ENCODE measurements around the gene ACVRL1. TPM values are rescaled to one million over a fixed set of nuclear protein-coding genes. Genes with fewer than 3 reads are reported as not detected.

Gene ACVRL1
- total and polyA plus RNA-seq, 2 donors (not counting 1 experiment from before 2014, with no cell fraction given) = not detected

- ChIA-PET CTCF (no interaction called here), POLR2A (no interaction called here)
- Histone ChIP-seq H3K27me3 (replicated peaks in 1 of 4; ENCODE audit: control extremely low read depth in 1 of 4, control insufficient read depth in 3 of 4, insufficient read depth in 4 of 4, low read length in 3 of 4) (peaks cover 0 to 16% (median 0%) of the 10 kb centered on the region in 4 experiments), H3K27ac (ENCODE audit: low read length in 2 of 2) (no peak overlapping the region), H2AFZ (ENCODE audit: insufficient read depth, low read depth, low read length, poor library complexity, severe bottlenecking) (no peak overlapping the region), H3K9me3 (ENCODE audit: control extremely low read depth in 1 of 3, control insufficient read depth in 2 of 3, insufficient read depth in 1 of 3, low read length in 2 of 3) (peaks cover 0 to 4% (median 0%) of the 10 kb centered on the region in 3 donors), H3K36me3 (replicated peaks in 1 of 2; ENCODE audit: control extremely low read depth in 1 of 2, control insufficient read depth in 1 of 2, extremely low read depth in 1 of 2, insufficient read depth in 2 of 2, low read length in 1 of 2) (no peaks in the 10 kb centered on the region), H4K20me1 (ENCODE audit: control insufficient read depth, insufficient read depth, low read length, poor library complexity, severe bottlenecking) (no peaks in the 10 kb centered on the region), H3K4me3 (ENCODE audit: control extremely low read depth in 1 of 5, extremely low read depth in 1 of 5, insufficient read depth in 1 of 5, low read depth in 2 of 5, low read length in 4 of 5) (no peak overlapping the region), H3K4me1 (ENCODE audit: control insufficient read depth in 2 of 2, insufficient read depth in 2 of 2, low read length in 2 of 2) (no peaks in the 10 kb centered on the region), H3K79me2 (ENCODE audit: control insufficient read depth, insufficient read depth, low read length) (no peaks in the 10 kb centered on the region), H3K9ac (ENCODE audit: low read length) (no peak overlapping the region), H3K4me2 (replicated peaks; ENCODE audit: low read depth, low read length, poor library complexity, severe bottlenecking) (no peak overlapping the region)
- Mint-ChIP-seq H3K4me3 (no peak overlapping the region), H3K27ac (no peak overlapping the region), H3K4me1 (no peaks in the 10 kb centered on the region), H3K9me3 (ENCODE audit: insufficient read depth) (no peaks in the 10 kb centered on the region), H3K27me3 (peaks cover 20% of the 10 kb centered on the region)
- WGBS (ENCODE audit: insufficient coverage) = no CpG with 5 or more reads among the region's 2 CpGs
- no peak for DNase-seq
- no peak for ATAC-seq (ENCODE audit: low read depth)
- TF ChIP-seq CTCF (IDR thresholded peaks at IDR 0.05) = no peak
- TF ChIP-seq EZH2 (IDR thresholded peaks at IDR 0.05; ENCODE audit: borderline replicate concordance, insufficient read depth, low read depth, low read length, poor library complexity, severe bottlenecking) = no peak
- intact Hi-C loops (cut with micrococcal nuclease) = no loop called here
Observed at GRCh38 chr12:51898506-51898905, 8.8 kb upstream of the ACVRL1 start.

- no peak overlapping the region for H3K4me3 ChIP-seq (ENCODE audit: control extremely low read depth in 1 of 5, extremely low read depth in 1 of 5, insufficient read depth in 1 of 5, low read depth in 2 of 5, low read length in 4 of 5)
- H3K27me3 ChIP-seq (replicated peaks in 1 of 4; ENCODE audit: control extremely low read depth in 1 of 4, control insufficient read depth in 3 of 4, insufficient read depth in 4 of 4, low read length in 3 of 4) = peaks cover 0 to 16% (median 0%) of the 10 kb centered on the region in 4 experiments
- intact Hi-C loops (cut with micrococcal nuclease) = no loop called here
- H3K36me3 ChIP-seq (replicated peaks in 1 of 2; ENCODE audit: control extremely low read depth in 1 of 2, control insufficient read depth in 1 of 2, extremely low read depth in 1 of 2, insufficient read depth in 2 of 2, low read length in 1 of 2) = no peaks in the 10 kb centered on the region
- Mint-ChIP-seq H3K4me3 (no peak overlapping the region), H3K27ac (no peak overlapping the region), H3K9me3 (ENCODE audit: insufficient read depth) (no peaks in the 10 kb centered on the region), H3K27me3 (peaks cover 20% of the 10 kb centered on the region), H3K4me1 (no peaks in the 10 kb centered on the region)
- peaks cover 0 to 4% (median 0%) of the 10 kb centered on the region in 3 donors for H3K9me3 ChIP-seq (ENCODE audit: control extremely low read depth in 1 of 3, control insufficient read depth in 2 of 3, insufficient read depth in 1 of 3, low read length in 2 of 3)
- ChIA-PET CTCF (no interaction called here), POLR2A (no interaction called here)
- no peak overlapping the region for H3K4me2 ChIP-seq (replicated peaks; ENCODE audit: low read depth, low read length, poor library complexity, severe bottlenecking)
- ATAC-seq (ENCODE audit: low read depth) (no peak), DNase-seq (no peak)
- no peaks in the 10 kb centered on the region for H3K79me2 ChIP-seq (ENCODE audit: control insufficient read depth, insufficient read depth, low read length)
- H3K9ac ChIP-seq (ENCODE audit: low read length) = no peak overlapping the region
- no peak overlapping the region for H3K27ac ChIP-seq (ENCODE audit: low read length in 2 of 2)
- no peaks in the 10 kb centered on the region for H3K4me1 ChIP-seq (ENCODE audit: control insufficient read depth in 2 of 2, insufficient read depth in 2 of 2, low read length in 2 of 2)
- no peak overlapping the region for H2AFZ ChIP-seq (ENCODE audit: insufficient read depth, low read depth, low read length, poor library complexity, severe bottlenecking)
- H4K20me1 ChIP-seq (ENCODE audit: control insufficient read depth, insufficient read depth, low read length, poor library complexity, severe bottlenecking) = no peaks in the 10 kb centered on the region
- no peak for TF ChIP-seq CTCF (IDR thresholded peaks at IDR 0.05)
- TF ChIP-seq EZH2 (IDR thresholded peaks at IDR 0.05; ENCODE audit: borderline replicate concordance, insufficient read depth, low read depth, low read length, poor library complexity, severe bottlenecking) = no peak
- 78% methylated on average over 9 of the region's 9 CpGs for WGBS (ENCODE audit: insufficient coverage)
Observed at GRCh38 chr12:51898937-51899336, 8.4 kb upstream of the ACVRL1 start.

Data from B cell (primary cell).